Umbilical cord (tissue), 2 donors: Measurements from ENCODE around the gene SLC6A19. TPM values are rescaled to one million over a fixed set of nuclear protein-coding genes. Genes with fewer than 3 reads are reported as not detected.

Source experiments
- DNase-seq: peaks from one replicate; pipeline ENCODE4 v3.0.0-alpha.2; 2015; ENCODE audit warnings: low spot score
- total RNA-seq: library from RNA; depleted of rRNA; stranded (reverse); fragments of >200 nt; gene quantifications from one replicate; pipeline ENCODE4 v1.2.3, GENCODE V29; 2014; ENCODE audit warnings: low replicate concordance; ENCODE audit not compliant: insufficient read depth

Gene SLC6A19
- total RNA-seq, 1 donor from 2014 or later: 0.48 TPM

- no peak for DNase-seq
Measured at GRCh38 chr5:1208221-1208742, 6.9 kb downstream of the SLC6A19 start.

GRCh38 chr5:1208743-1209488 is 7.5 kb downstream of the SLC6A19 start:
- DNase-seq: no peak

- DNase-seq: no peak
Measured at GRCh38 chr5:1209489-1209852, 8.1 kb downstream of the SLC6A19 start.

- DNase-seq: no peak
Measured at GRCh38 chr5:1209896-1210776, 8.7 kb downstream of the SLC6A19 start.

GRCh38 chr5:1210832-1211251 is 9.4 kb downstream of the SLC6A19 start:
- no peak for DNase-seq

GRCh38 chr5:1211701-1212100 is 10.3 kb downstream of the SLC6A19 start:
- DNase-seq: no peak

GRCh38 chr5:1212271-1212670 is 10.9 kb downstream of the SLC6A19 start:
- DNase-seq: no peak

- no peak for DNase-seq
Measured at GRCh38 chr5:1212881-1213280, 11.5 kb downstream of the SLC6A19 start.

- DNase-seq: no peak
Measured at GRCh38 chr5:1213508-1214162, 12.2 kb downstream of the SLC6A19 start.

GRCh38 chr5:1214163-1214935 is 13.0 kb downstream of the SLC6A19 start:
- no peak for DNase-seq

- DNase-seq: no peak
Measured at GRCh38 chr5:1214936-1215220, 13.5 kb downstream of the SLC6A19 start.

GRCh38 chr5:1215320-1216096 is 14.1 kb downstream of the SLC6A19 start:
- no peak for DNase-seq

GRCh38 chr5:1216211-1216917 is 15.0 kb downstream of the SLC6A19 start:
- no peak for DNase-seq

- no peak for DNase-seq
Measured at GRCh38 chr5:1216918-1217295, 15.5 kb downstream of the SLC6A19 start.

- DNase-seq: no peak
Measured at GRCh38 chr5:1217596-1218206, 16.3 kb downstream of the SLC6A19 start.

GRCh38 chr5:1218351-1219080 is 17.1 kb downstream of the SLC6A19 start:
- no peak for DNase-seq

- DNase-seq: no peak
Measured at GRCh38 chr5:1219098-1219767, 17.8 kb downstream of the SLC6A19 start.

- DNase-seq: no peak
Measured at GRCh38 chr5:1219768-1220100, 18.3 kb downstream of the SLC6A19 start.

GRCh38 chr5:1220351-1220750 is 19.0 kb downstream of the SLC6A19 start:
- no peak for DNase-seq
